ENCODE measurements around the gene IL17F. TPM values are rescaled to one million over a fixed set of nuclear protein-coding genes. Genes with fewer than 3 reads are reported as not detected.
"Not testable (repeated sequence)": the region's sequence is repeated elsewhere in the genome, so short reads cannot be mapped to it uniquely, and the experiment has no call there.

The IL17F gene
- total RNA-seq, 1 experiment from 2014 or later, result not detected

DNA sequence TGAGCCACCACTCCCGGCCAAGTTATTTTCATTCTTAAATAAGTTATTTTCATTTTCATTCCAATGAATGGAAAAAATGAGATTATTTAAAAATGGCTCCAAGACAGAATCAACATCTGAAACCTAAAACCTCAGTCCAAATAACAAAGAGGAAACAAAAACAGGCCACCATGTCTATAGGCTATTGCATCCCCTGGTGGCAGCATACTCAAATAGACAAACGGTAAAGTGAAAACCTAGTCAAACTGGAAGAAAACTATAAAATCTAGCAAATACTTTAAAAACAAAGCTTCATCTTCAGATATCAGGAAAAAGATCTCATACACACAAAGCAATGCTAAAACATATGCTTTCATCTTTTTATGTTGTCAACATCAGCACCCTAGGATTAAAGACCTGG, 37.2 kb downstream of the IL17F start:
- intact Hi-C loops (cut with micrococcal nuclease; ENCODE audit: unreplicated experiment), result no loop called here
- no peak for DNase-seq
- Histone ChIP-seq H3K9me2 (ENCODE audit: insufficient read depth) (no peaks in the 10 kb centered on the region), H3K4me1 (replicated peaks; ENCODE audit: insufficient read depth) (no peaks in the 10 kb centered on the region), H3K36me3 (ENCODE audit: low read depth) (no peaks in the 10 kb centered on the region), H3K9me3 (ENCODE audit: insufficient read depth, low read depth) (no peaks in the 10 kb centered on the region; the same call in 1 of the 2 replicates), H3K79me2 (ENCODE audit: low read depth) (no peaks in the 10 kb centered on the region), H3F3A (ENCODE audit: insufficient read depth, low read depth) (no peaks in the 10 kb centered on the region), H3K27me3 (ENCODE audit: insufficient read depth, low read depth) (peaks cover 14% of the 10 kb centered on the region), H2AFZ (no peak overlapping the region), H3K4me3 (no peak overlapping the region), H3K4me2 (no peak overlapping the region), H4K20me1 (ENCODE audit: insufficient read depth) (no peaks in the 10 kb centered on the region), H3K27ac (no peak overlapping the region)
- CTCF ChIA-PET, result no interaction called here
- no peak for TF ChIP-seq EZH2 (IDR thresholded peaks at IDR 0.05; ENCODE audit: low read depth)
- no peak for TF ChIP-seq CTCF (conservative IDR thresholded peaks at IDR 0.05)
- BruUV-seq (replicated peaks), result no TSS peak
- POLR2A ChIA-PET (ENCODE audit: unreplicated experiment), result no interaction called here

- POLR2A ChIA-PET (ENCODE audit: unreplicated experiment), result no interaction called here
- H3K36me3 ChIP-seq (ENCODE audit: low read depth), result no peaks in the 10 kb centered on the region
- no peak overlapping the region for H3K4me3 ChIP-seq
- no peak for TF ChIP-seq CTCF (conservative IDR thresholded peaks at IDR 0.05)
- no peak for TF ChIP-seq EZH2 (IDR thresholded peaks at IDR 0.05; ENCODE audit: low read depth)
- BruUV-seq (replicated peaks), result no TSS peak
- H3K4me1 ChIP-seq (replicated peaks; ENCODE audit: insufficient read depth), result no peaks in the 10 kb centered on the region
- H3K27ac ChIP-seq, result no peak overlapping the region
- H3K9me3 ChIP-seq (ENCODE audit: insufficient read depth, low read depth), result no peaks in the 10 kb centered on the region; the same call in 1 of the 2 replicates
- no peaks in the 10 kb centered on the region for H3K79me2 ChIP-seq (ENCODE audit: low read depth)
- CTCF ChIA-PET, result no interaction called here
- peaks cover 23% of the 10 kb centered on the region for H3K27me3 ChIP-seq (ENCODE audit: insufficient read depth, low read depth)
- intact Hi-C loops (cut with micrococcal nuclease; ENCODE audit: unreplicated experiment), result no loop called here
- no peaks in the 10 kb centered on the region for H3K9me2 ChIP-seq (ENCODE audit: insufficient read depth)
- H4K20me1 ChIP-seq (ENCODE audit: insufficient read depth), result no peaks in the 10 kb centered on the region
- H3K4me2 ChIP-seq, result no peak overlapping the region
- no peak for DNase-seq
- no peak overlapping the region for H2AFZ ChIP-seq
- no peaks in the 10 kb centered on the region for H3F3A ChIP-seq (ENCODE audit: insufficient read depth, low read depth)
Observed at GRCh38 chr6:52201493-52201892, 42.8 kb downstream of the IL17F start.

DNA sequence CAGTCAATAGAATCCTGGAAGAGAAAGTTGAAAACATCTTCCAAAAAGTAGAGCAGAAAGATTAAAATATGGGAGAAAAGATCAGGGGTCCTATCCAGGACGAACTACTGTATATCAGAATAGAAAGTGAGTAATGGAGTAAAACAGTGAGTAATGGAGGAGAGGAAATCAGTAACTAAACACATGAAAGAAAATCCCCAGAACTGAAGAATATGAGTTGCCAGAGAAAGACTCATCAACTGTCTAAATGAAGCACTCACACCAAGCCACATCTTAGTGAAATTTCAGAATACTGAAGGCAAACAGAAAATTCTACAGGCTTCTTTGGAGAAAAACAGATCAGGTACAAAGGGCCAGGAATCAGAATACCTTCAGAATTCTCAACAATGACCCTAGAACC, 43.3 kb downstream of the IL17F start:
- Histone ChIP-seq H2AFZ (no peak overlapping the region), H3K4me1 (replicated peaks; ENCODE audit: insufficient read depth) (no peaks in the 10 kb centered on the region), H3K36me3 (ENCODE audit: low read depth) (no peaks in the 10 kb centered on the region), H4K20me1 (ENCODE audit: insufficient read depth) (no peaks in the 10 kb centered on the region), H3K27me3 (ENCODE audit: insufficient read depth, low read depth) (peaks cover 23% of the 10 kb centered on the region), H3F3A (ENCODE audit: insufficient read depth, low read depth) (no peaks in the 10 kb centered on the region), H3K4me3 (no peak overlapping the region), H3K27ac (no peak overlapping the region), H3K9me2 (ENCODE audit: insufficient read depth) (no peaks in the 10 kb centered on the region), H3K9me3 (ENCODE audit: insufficient read depth, low read depth) (no peaks in the 10 kb centered on the region; the same call in 1 of the 2 replicates), H3K79me2 (ENCODE audit: low read depth) (no peaks in the 10 kb centered on the region), H3K4me2 (no peak overlapping the region)
- BruUV-seq (replicated peaks), result no TSS peak
- DNase-seq, result no peak
- TF ChIP-seq EZH2 (IDR thresholded peaks at IDR 0.05; ENCODE audit: low read depth) (no peak), CTCF (conservative IDR thresholded peaks at IDR 0.05) (no peak)
- POLR2A ChIA-PET (ENCODE audit: unreplicated experiment), result no interaction called here
- intact Hi-C loops (cut with micrococcal nuclease; ENCODE audit: unreplicated experiment), result no loop called here
- CTCF ChIA-PET, result no interaction called here

DNA sequence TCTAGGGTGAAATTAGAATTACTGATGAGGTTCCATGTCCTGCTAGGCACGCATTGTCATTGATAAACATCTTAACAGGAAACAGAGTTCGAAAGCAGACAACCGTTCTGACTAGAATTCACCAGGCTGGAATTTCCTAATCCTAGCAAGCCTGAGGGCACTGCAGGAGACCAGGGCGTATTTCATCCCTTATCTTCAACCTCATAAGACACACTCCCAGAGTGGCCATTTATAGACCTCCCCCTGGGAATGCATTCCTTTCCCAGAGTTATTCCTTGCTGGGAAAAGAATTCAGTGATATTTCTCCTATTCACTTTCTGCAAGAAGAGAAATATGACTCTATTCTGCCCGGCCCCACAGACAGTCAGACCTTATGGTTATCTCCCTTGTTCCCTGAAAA, 44.2 kb downstream of the IL17F start:
- CTCF ChIA-PET; H3K4me1 ChIP-seq (replicated peaks; ENCODE audit: insufficient read depth); H3K9me3 ChIP-seq (ENCODE audit: insufficient read depth, low read depth); H2AFZ ChIP-seq; H3K9me2 ChIP-seq (ENCODE audit: insufficient read depth); H3F3A ChIP-seq (ENCODE audit: insufficient read depth, low read depth); intact Hi-C loops (cut with micrococcal nuclease; ENCODE audit: unreplicated experiment); H3K36me3 ChIP-seq (ENCODE audit: low read depth); H4K20me1 ChIP-seq (ENCODE audit: insufficient read depth); POLR2A ChIA-PET (ENCODE audit: unreplicated experiment); H3K27ac ChIP-seq; H3K4me3 ChIP-seq; DNase-seq; BruUV-seq (replicated peaks); H3K4me2 ChIP-seq; H3K79me2 ChIP-seq (ENCODE audit: low read depth): not testable (repeated sequence)
- peaks cover 23% of the 10 kb centered on the region for H3K27me3 ChIP-seq (ENCODE audit: insufficient read depth, low read depth)

All from PC-9 (cell line).